BE2C (cell line): ENCODE data around the gene RFX6.

Experiments
- DNase-seq: peaks from one replicate; pipeline ENCODE4 v3.0.0-alpha.2; 2020
- H3K27me3 ChIP-seq: fragments of 250-450 bp; sonication (Bioruptor Pico); 2 replicates; pipeline ENCODE4 v1.5.1; 2020; ENCODE audit warnings: mild to moderate bottlenecking
- H3K36me3 ChIP-seq: fragments of 250-450 bp; sonication (Bioruptor Pico); 2 replicates; pipeline ENCODE4 v1.5.1; 2020; ENCODE audit warnings: mild to moderate bottlenecking
- H3K4me1 ChIP-seq: fragments of 250-450 bp; sonication (Bioruptor Pico); 2 replicates; pipeline ENCODE4 v1.5.1; 2020
- H3K4me3 ChIP-seq: 2 replicates; pipeline ENCODE4 v1.5.1; 2011; ENCODE audit warnings: low read depth, low read length
- H3K9me3 ChIP-seq: fragments of 250-450 bp; sonication (Bioruptor Pico); 2 replicates; pipeline ENCODE4 v1.5.1; 2020
- TF ChIP-seq, protein P1 (sequence below): IDR thresholded peaks from 2 replicates; pipeline ENCODE4 v1.5.1; 2012; ENCODE audit warnings: mild to moderate bottlenecking, low read depth, low read length

The RFX6 gene

DNA sequence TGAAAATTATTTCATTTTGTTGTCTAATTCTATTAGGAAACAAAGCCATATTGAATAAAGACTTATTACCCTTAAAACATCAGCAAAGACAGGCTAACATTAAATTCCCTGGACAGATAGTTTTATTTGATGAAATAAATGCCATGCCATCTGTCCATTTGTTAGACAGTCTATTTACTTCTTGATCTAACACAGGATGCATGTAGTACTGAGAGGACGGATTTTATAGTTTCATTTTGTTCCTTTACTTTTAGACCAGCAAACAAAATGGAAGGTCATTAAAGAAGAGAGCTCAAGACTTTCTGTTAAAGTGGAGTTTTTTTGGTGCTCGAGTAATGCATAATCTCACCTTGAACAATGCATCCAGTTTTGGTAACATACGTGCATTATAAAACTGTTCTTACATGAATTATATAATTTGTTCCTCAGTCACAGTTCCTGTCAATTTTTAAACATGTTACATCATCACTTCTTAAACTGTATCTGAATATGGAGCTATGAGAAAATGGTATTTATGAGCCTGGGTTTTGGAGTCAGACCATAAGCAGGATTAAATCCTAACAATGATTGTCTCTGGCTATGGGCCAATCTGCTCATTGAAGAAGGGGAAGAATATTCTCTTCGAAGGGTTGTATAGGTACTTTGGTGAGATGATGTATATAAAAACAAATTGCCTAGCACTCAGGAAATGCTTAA is 46.0 kb downstream of the RFX6 start:
- Histone ChIP-seq H3K36me3 (no peaks in the 10 kb centered on the region), H3K9me3 (no peaks in the 10 kb centered on the region), H3K4me3 (no peak overlapping the region), H3K27me3 (peaks cover 5% of the 10 kb centered on the region; the same call in 1 of the 2 replicates), H3K4me1 (no peaks in the 10 kb centered on the region)
- TF ChIP-seq, protein P1, sequence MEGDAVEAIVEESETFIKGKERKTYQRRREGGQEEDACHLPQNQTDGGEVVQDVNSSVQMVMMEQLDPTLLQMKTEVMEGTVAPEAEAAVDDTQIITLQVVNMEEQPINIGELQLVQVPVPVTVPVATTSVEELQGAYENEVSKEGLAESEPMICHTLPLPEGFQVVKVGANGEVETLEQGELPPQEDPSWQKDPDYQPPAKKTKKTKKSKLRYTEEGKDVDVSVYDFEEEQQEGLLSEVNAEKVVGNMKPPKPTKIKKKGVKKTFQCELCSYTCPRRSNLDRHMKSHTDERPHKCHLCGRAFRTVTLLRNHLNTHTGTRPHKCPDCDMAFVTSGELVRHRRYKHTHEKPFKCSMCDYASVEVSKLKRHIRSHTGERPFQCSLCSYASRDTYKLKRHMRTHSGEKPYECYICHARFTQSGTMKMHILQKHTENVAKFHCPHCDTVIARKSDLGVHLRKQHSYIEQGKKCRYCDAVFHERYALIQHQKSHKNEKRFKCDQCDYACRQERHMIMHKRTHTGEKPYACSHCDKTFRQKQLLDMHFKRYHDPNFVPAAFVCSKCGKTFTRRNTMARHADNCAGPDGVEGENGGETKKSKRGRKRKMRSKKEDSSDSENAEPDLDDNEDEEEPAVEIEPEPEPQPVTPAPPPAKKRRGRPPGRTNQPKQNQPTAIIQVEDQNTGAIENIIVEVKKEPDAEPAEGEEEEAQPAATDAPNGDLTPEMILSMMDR, result no peak
- DNase-seq, result no peak

DNA sequence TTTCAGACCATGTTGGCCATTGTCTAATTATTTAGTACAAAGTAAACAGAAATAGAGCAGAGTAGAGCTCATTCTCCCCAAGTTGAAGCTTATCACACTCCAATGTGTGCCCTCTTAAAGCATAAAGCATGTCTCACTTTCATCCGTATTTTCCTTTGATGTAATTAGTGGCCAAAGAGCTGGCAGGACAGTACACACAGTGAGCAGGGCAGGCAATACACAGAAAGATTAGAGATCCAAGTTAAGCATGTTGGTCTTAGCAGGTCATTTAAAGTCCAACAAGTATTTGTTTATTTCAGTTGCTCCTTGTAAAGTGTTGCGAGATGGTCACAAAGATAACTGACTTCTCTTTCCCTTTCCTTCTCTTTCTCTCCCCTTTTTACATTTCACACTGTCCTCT is 47.2 kb downstream of the RFX6 start:
- Histone ChIP-seq H3K27me3 (peaks cover 5% of the 10 kb centered on the region; the same call in 1 of the 2 replicates), H3K4me3 (no peak overlapping the region), H3K4me1 (no peaks in the 10 kb centered on the region), H3K9me3 (no peaks in the 10 kb centered on the region), H3K36me3 (no peaks in the 10 kb centered on the region)
- TF ChIP-seq, protein P1, result no peak
- no peak for DNase-seq

DNA sequence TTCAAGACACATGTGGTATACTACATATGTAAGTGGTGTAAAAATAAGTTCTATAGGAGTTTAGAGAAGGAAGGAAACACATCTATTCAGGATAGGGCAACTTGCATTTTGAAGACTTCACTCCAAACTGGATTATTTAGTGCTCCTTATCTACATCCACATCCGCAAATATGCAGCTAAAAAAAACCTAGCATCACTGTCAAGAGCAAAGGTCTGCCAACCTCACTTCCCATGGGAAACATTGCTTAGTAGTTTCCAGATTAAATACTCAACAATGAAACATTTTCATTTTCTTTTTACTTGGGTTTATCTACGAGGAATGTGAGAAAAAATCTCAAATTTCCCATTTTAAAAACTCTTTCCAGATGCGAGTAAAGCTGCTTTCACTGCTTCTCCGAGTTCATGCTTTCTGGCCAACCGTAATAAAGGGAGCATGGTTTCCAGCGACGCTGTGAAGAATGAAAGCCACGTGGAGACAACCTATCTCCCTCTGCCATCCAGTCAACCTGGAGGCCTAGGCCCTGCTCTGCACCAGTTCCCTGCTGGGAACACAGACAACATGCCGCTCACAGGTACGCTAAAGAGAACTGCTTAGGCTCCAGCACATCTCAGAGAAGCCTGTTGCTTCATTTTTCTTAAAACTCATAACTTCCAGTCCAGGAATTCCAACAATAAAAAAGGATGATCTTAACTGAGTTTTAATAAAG is 48.2 kb downstream of the RFX6 start:
- Histone ChIP-seq H3K36me3 (no peaks in the 10 kb centered on the region), H3K27me3 (peaks cover 5% of the 10 kb centered on the region; the same call in 1 of the 2 replicates), H3K4me1 (no peaks in the 10 kb centered on the region), H3K4me3 (no peak overlapping the region), H3K9me3 (no peaks in the 10 kb centered on the region)
- DNase-seq, result no peak
- TF ChIP-seq, protein P1, result no peak

DNA sequence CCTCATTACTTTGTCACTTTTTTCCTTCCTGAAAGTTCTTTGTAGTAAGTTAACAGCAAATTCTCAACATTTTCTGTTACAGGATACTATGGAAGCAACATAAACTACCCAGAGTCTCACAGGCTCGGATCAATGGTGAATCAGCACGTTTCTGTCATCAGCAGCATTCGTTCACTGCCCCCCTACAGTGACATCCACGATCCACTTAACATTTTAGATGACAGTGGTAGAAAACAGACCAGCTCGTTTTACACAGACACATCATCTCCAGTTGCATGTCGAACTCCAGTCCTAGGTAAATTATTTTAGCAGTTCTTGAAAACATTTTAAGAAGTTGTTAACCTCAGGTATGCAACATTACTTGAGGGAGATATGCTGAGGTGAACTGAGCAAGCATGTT is 51.6 kb downstream of the RFX6 start:
- Histone ChIP-seq H3K4me3 (no peak overlapping the region), H3K9me3 (no peaks in the 10 kb centered on the region), H3K27me3 (peaks cover 5% of the 10 kb centered on the region; the same call in 1 of the 2 replicates), H3K4me1 (no peaks in the 10 kb centered on the region), H3K36me3 (no peaks in the 10 kb centered on the region)
- no peak for DNase-seq
- TF ChIP-seq, protein P1, result no peak

DNA sequence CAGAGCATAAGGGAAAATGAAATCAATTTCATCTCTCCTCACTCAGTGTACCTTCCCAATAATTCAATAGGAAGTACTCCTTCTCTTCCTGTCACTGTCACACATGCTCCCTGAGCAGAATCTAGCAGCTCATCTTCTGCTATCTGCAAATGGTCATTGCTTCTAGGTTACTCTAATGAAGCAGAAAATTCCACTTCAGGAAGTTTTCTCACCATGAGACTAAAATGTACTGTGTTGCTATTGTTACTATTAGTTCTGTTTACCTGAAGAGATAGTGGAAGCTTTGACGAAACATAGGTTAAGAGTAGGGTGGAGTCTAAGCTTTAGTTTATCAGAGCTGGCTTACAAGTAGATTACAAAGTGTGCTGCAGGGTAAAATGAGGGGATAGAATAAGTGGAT is 52.8 kb downstream of the RFX6 start:
- no peak overlapping the region for H3K4me3 ChIP-seq
- no peaks in the 10 kb centered on the region for H3K27me3 ChIP-seq
- TF ChIP-seq, protein P1, result no peak
- DNase-seq, result no peak
- no peaks in the 10 kb centered on the region for H3K36me3 ChIP-seq
- no peaks in the 10 kb centered on the region for H3K4me1 ChIP-seq
- H3K9me3 ChIP-seq, result no peaks in the 10 kb centered on the region

DNA sequence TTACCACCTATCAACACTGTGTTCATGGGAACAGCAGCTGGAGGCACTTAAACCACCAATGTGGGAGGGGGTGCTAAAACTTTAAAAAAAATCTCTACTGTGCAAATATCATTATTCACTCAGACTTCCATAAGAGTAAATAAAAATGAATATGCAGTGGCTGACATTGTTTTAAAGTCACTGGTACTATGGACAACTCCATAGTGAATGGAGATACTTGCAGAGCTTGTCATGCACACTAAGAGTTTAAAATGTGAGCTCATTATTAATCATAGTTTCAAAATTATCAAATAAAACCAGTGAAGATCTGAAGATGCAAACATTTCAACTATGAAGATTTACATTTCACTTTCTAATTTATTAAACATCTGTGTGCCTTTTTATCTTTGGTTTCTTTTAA is 54.4 kb downstream of the RFX6 start:
- H3K4me3 ChIP-seq, result no peak overlapping the region
- H3K36me3 ChIP-seq, result no peaks in the 10 kb centered on the region
- no peaks in the 10 kb centered on the region for H3K27me3 ChIP-seq
- H3K9me3 ChIP-seq, result no peaks in the 10 kb centered on the region
- TF ChIP-seq, protein P1, result no peak
- no peaks in the 10 kb centered on the region for H3K4me1 ChIP-seq
- no peak for DNase-seq
